HG02981 (cell line): ENCODE results near the gene TAOK1.

Source experiments
- ATAC-seq: cut with Tn5 transposase; IDR thresholded peaks from one replicate; pipeline ENCODE4 v1.9.1; 2021; ENCODE audit warnings: mild to moderate bottlenecking, moderate library complexity; ENCODE audit not compliant: unreplicated experiment

Gene TAOK1

GRCh38 chr17:29592850-29593551 lies 202.8 kb downstream of the TAOK1 start, which contains the start of gene ANKRD13B:
Gene ANKRD13B, plus strand, starts transcription at chr17:29593132. Its CDS starts 490 bp downstream, at chr17:29593622.
- ATAC-seq, result no peak

GRCh38 chr17:29593591-29594518 lies 203.7 kb downstream of the TAOK1 start:
- no peak for ATAC-seq

DNA sequence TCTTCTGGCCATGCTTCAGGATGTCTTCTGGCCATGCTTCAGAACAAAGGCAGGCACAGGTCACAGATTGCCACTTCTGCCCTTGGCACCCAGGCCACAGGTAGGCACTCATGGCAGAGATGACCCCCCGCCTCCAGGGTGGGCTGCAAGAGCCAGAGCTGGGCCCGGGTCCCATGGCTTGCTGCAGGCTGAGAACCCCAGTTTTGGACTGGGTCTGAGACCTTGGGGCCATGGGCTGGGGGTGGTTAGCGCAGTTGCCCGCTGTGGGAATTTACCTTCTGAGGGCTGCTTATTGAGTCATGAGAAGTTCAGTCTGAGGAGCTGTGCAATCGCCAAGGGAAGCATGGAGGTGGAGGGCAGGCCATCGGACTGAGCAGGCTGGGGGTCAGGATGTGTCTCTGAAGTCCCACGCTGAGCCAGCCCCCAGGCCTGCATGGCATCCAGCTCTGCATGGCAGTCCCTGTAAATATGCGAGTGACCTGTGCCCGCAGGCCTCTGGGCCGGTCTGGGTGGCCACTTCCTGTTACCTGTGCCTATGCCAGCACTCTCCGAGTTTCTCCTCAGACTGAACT lies 204.4 kb downstream of the TAOK1 start:
- no peak for ATAC-seq

- ATAC-seq, result no peak
Observed at GRCh38 chr17:29595107-29595942, 205.2 kb downstream of the TAOK1 start.

GRCh38 chr17:29595943-29596774 lies 206.0 kb downstream of the TAOK1 start:
- ATAC-seq, result no peak

DNA sequence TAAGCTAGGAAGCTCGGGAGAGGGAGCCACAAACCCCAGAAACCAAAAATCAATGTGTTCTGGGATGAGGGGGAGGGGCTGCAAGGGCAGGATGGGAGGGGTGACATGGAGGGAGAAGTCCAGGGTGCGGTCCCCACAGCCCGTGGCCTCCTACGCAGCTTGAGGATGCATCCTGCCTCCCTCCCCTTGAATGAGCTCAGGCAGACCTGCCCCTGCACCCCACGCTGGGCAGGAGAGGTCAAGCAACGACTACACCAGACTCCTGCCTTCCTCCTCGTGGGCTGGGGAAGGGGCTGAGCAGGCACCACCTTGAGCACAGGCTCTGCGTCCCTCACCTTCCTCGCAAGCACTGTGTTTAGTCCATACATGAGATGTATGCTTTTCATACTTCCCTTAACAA lies 206.6 kb downstream of the TAOK1 start:
- no peak for ATAC-seq

GRCh38 chr17:29597361-29598172 lies 207.4 kb downstream of the TAOK1 start:
- no peak for ATAC-seq
